ENCODE measurements around the gene AKAP1.
A peak's percentile ranks its signal among the peaks of the same experiment; 100 is the strongest.

The AKAP1 gene

DNA sequence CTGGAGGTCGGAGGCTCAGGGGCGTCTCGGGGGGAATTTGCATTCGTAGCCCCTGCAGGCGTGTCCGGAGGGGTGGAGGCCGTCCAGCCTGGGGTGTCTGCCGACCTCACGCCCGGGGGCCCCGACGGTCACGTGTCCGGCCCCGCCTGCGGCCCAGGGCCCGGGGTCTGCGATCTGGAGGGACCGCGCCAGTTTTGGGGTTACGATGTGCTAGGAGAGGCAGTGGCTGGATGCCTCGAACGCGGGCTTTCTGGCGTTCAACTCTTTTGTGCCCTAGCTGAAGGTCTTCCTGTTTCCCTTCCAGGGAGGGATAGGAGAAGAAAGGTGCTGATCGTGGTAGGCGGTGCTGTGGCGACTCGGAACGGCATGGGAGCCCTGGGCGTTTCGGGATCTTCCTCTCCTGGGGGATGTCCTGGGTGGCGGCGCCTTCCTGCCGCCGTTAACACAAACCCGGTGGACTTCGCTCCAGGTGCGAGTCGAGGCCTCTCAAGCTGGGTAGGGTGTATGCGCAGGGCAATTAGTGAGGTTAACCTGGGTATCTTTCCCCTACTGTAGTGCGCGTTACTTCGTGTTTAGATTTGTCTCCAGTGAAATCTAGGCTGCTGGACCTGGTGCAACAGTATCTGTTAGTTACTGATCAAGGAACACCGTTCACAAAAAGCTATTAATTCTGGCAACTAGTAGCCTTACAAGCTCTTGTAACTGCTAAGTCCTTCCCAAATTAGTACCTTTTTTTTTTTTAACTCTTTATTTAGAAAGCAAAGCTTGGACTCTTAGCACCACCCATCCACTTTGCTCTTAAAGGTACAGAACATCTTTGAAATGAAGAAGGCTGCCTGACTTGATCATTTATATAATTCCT is 1.3 kb downstream of the AKAP1 start:
- H3K27ac ChIP-seq, result peak overlapping the region; percentile 94

GRCh38 chr17:57088298-57088697 is 3.3 kb downstream of the AKAP1 start:
- no peak overlapping the region; the same call in 1 of the 2 replicates for H3K27ac ChIP-seq
- TF ChIP-seq, protein P1, sequence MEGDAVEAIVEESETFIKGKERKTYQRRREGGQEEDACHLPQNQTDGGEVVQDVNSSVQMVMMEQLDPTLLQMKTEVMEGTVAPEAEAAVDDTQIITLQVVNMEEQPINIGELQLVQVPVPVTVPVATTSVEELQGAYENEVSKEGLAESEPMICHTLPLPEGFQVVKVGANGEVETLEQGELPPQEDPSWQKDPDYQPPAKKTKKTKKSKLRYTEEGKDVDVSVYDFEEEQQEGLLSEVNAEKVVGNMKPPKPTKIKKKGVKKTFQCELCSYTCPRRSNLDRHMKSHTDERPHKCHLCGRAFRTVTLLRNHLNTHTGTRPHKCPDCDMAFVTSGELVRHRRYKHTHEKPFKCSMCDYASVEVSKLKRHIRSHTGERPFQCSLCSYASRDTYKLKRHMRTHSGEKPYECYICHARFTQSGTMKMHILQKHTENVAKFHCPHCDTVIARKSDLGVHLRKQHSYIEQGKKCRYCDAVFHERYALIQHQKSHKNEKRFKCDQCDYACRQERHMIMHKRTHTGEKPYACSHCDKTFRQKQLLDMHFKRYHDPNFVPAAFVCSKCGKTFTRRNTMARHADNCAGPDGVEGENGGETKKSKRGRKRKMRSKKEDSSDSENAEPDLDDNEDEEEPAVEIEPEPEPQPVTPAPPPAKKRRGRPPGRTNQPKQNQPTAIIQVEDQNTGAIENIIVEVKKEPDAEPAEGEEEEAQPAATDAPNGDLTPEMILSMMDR (conservative IDR thresholded peaks at IDR 0.05), result no peak

More for the DNA sequence above, 1.3 kb downstream of the AKAP1 start:
- TF ChIP-seq, protein P1 (conservative IDR thresholded peaks at IDR 0.05), result no peak

- TF ChIP-seq, protein P1 (conservative IDR thresholded peaks at IDR 0.05), result no peak
- no peak overlapping the region for H3K27ac ChIP-seq
These were observed 4.3 kb downstream of the AKAP1 start for GRCh38 chr17:57089391-57089790.

GRCh38 chr17:57090560-57091185 is 5.6 kb downstream of the AKAP1 start:
- no peak overlapping the region; the same call in 1 of the 2 replicates for H3K27ac ChIP-seq
- TF ChIP-seq, protein P1 (conservative IDR thresholded peaks at IDR 0.05), result no peak

- TF ChIP-seq, protein P1 (conservative IDR thresholded peaks at IDR 0.05), result no peak
- no peak overlapping the region; the same call in 1 of the 2 replicates for H3K27ac ChIP-seq
These were observed 6.2 kb downstream of the AKAP1 start for GRCh38 chr17:57091186-57091618.

GRCh38 chr17:57092171-57092570 is 7.1 kb downstream of the AKAP1 start:
- no peak overlapping the region for H3K27ac ChIP-seq
- TF ChIP-seq, protein P1 (conservative IDR thresholded peaks at IDR 0.05), result no peak

DNA sequence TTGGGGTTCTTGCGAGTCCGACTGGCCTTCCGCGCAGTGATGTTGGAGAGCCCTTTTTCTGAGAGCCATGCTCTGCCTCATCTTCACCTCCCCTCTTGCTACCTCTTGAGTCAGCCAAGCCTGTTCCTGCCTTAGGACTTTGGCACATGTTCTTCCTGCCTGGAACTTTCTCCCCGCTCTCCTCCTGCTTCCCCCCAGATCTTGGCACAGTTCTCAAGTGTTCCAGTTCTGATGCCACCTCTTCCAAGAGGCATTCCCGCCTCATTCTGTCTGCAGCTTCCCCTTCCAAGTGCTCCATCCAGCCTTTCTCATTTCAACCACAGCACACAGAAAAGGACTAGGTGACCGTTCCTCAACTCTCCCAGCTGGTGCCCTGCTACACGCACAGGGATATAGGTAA is 7.7 kb downstream of the AKAP1 start:
- no peak overlapping the region for H3K27ac ChIP-seq
- TF ChIP-seq, protein P1 (conservative IDR thresholded peaks at IDR 0.05), result no peak

Data from VCaP (cell line).